H9 (cell line): Measurements from ENCODE around the gene LIF. TPM values are rescaled to one million over a fixed set of nuclear protein-coding genes. Genes with fewer than 3 reads are reported as not detected.

Experiments used
- DNase-seq: peaks from one replicate; pipeline ENCODE4 v3.0.0-alpha.2; 2017
- H2AFZ ChIP-seq: one replicate; pipeline ENCODE4 v1.6.1; 2013; ENCODE audit warnings: mild to moderate bottlenecking, low read length, control low read depth, moderate library complexity
- H2AK5ac ChIP-seq: 2 replicates; pipeline ENCODE4 v1.6.1; 2013; ENCODE audit warnings: low read length, control low read depth, mixed read lengths; ENCODE audit not compliant: insufficient read length
- H2BK120ac ChIP-seq: one replicate; pipeline ENCODE4 v1.6.1; 2013; ENCODE audit warnings: low read depth, mild to moderate bottlenecking, low read length, control low read depth, inconsistent platforms; ENCODE audit not compliant: poor library complexity, severe bottlenecking
- H2BK12ac ChIP-seq: 2 replicates; pipeline ENCODE4 v1.6.1; 2013; ENCODE audit warnings: low read length, control low read depth, mixed read lengths, low read depth; ENCODE audit not compliant: insufficient read length
- H2BK15ac ChIP-seq: 2 replicates; pipeline ENCODE4 v1.6.1; 2013; ENCODE audit warnings: low read depth, low read length, control low read depth
- H2BK20ac ChIP-seq: one replicate; pipeline ENCODE4 v1.6.1; 2013; ENCODE audit warnings: low read depth, mild to moderate bottlenecking, low read length, control low read depth, inconsistent platforms; ENCODE audit not compliant: poor library complexity, severe bottlenecking
- H2BK5ac ChIP-seq: 2 replicates; pipeline ENCODE4 v1.6.1; 2013; ENCODE audit warnings: low read length, control low read depth, mixed read lengths; ENCODE audit not compliant: insufficient read length
- H3K14ac ChIP-seq: 2 replicates; pipeline ENCODE4 v1.6.1; 2013; ENCODE audit warnings: low read length, control low read depth; ENCODE audit not compliant: insufficient read depth
- H3K18ac ChIP-seq: 2 replicates; pipeline ENCODE4 v1.6.1; 2013; ENCODE audit warnings: low read depth, mild to moderate bottlenecking, mixed read lengths, low read length, control low read depth; ENCODE audit not compliant: insufficient read length
- H3K23ac ChIP-seq: 2 replicates; pipeline ENCODE4 v1.6.1; 2013; ENCODE audit warnings: low read length, control low read depth, mixed read lengths, low read depth; ENCODE audit not compliant: insufficient read length
- H3K23me2 ChIP-seq: 2 replicates; pipeline ENCODE4 v1.6.1; 2013; ENCODE audit warnings: low read depth, mild to moderate bottlenecking, mixed read lengths, low read length, control low read depth; ENCODE audit not compliant: insufficient read length, poor library complexity, severe bottlenecking
- H3K27ac ChIP-seq: 2 replicates; pipeline ENCODE4 v1.5.1; 2013; ENCODE audit warnings: low read length, control low read depth, mixed read lengths, low read depth; ENCODE audit not compliant: insufficient read length
- H3K27me3 ChIP-seq: 2 replicates; pipeline ENCODE4 v1.6.1; 2013; ENCODE audit warnings: low read length, control low read depth, inconsistent platforms; ENCODE audit not compliant: insufficient read depth
- H3K4ac ChIP-seq: 2 replicates; pipeline ENCODE4 v1.6.1; 2013; ENCODE audit warnings: low read depth, mild to moderate bottlenecking, control low read depth, inconsistent platforms, low read length, moderate library complexity
- H3K4me1 ChIP-seq: 2 replicates; pipeline ENCODE4 v1.6.1; 2013; ENCODE audit warnings: low read length, control low read depth, inconsistent platforms; ENCODE audit not compliant: insufficient read depth
- H3K4me2 ChIP-seq: 2 replicates; pipeline ENCODE4 v1.6.1; 2013; ENCODE audit warnings: low read length, control low read depth, mixed read lengths; ENCODE audit not compliant: insufficient read length, insufficient read depth
- H3K56ac ChIP-seq: 2 replicates; pipeline ENCODE4 v1.6.1; 2013; ENCODE audit warnings: low read depth, mild to moderate bottlenecking, mixed read lengths, low read length, control low read depth; ENCODE audit not compliant: insufficient read length
- H3K79me1 ChIP-seq: 2 replicates; pipeline ENCODE4 v1.6.1; 2013; ENCODE audit warnings: low read depth, mild to moderate bottlenecking, moderate library complexity, low read length, control low read depth, inconsistent platforms; ENCODE audit not compliant: insufficient read depth, poor library complexity, severe bottlenecking
- H3K79me2 ChIP-seq: 2 replicates; pipeline ENCODE4 v1.6.1; 2013; ENCODE audit warnings: low read length, control low read depth, inconsistent platforms; ENCODE audit not compliant: insufficient read depth
- H3K9ac ChIP-seq: 2 replicates; pipeline ENCODE4 v1.6.1; 2013; ENCODE audit warnings: low read length, control low read depth, mixed read lengths; ENCODE audit not compliant: insufficient read length; ENCODE audit errors: extremely low read depth
- H3K9me3 ChIP-seq: one replicate; pipeline ENCODE4 v1.6.1; 2013; ENCODE audit warnings: low read depth, low read length, inconsistent platforms; ENCODE audit not compliant: control insufficient read depth
- H3T11ph ChIP-seq: one replicate; pipeline ENCODE4 v1.6.1; 2013; ENCODE audit warnings: mild to moderate bottlenecking, low read length, control low read depth, inconsistent platforms
- H4K20me1 ChIP-seq: one replicate; pipeline ENCODE4 v1.6.1; 2013; ENCODE audit not compliant: control insufficient read depth, insufficient read length, insufficient read depth
- H4K5ac ChIP-seq: 2 replicates; pipeline ENCODE4 v1.6.1; 2013; ENCODE audit warnings: low read depth, mild to moderate bottlenecking, mixed read lengths, low read length, control low read depth; ENCODE audit not compliant: insufficient read length
- H4K8ac ChIP-seq: replicated peaks from 2 replicates; pipeline ENCODE4 v1.6.1; 2013; ENCODE audit warnings: low read length, control low read depth, mixed read lengths, low read depth; ENCODE audit not compliant: insufficient read length
- H4K91ac ChIP-seq: 2 replicates; pipeline ENCODE4 v1.6.1; 2013; ENCODE audit warnings: low read depth, mild to moderate bottlenecking, moderate library complexity, mixed read lengths, low read length, control low read depth; ENCODE audit not compliant: insufficient read length
- H3K27ac Mint-ChIP-seq, 3 experiments: 2 replicates in 2 of 3; 3 replicates in 1 of 3; pipeline ENCODE4 v1.8.0; 2020 to 2021; ENCODE audit warnings: mixed read lengths in 3 of 3, mild to moderate bottlenecking in 1 of 3, moderate library complexity in 1 of 3
- H3K27me3 Mint-ChIP-seq: 2 replicates; pipeline ENCODE4 v1.8.0; 2021; ENCODE audit warnings: low read depth, mild to moderate bottlenecking, moderate library complexity, mixed read lengths
- H3K36me3 Mint-ChIP-seq, 3 experiments: 2 replicates in 2 of 3; 3 replicates in 1 of 3; pipeline ENCODE4 v1.8.0; 2020 to 2021; ENCODE audit warnings: low read depth in 3 of 3, mixed read lengths in 3 of 3; ENCODE audit not compliant: insufficient read depth in 1 of 3
- H3K4me1 Mint-ChIP-seq, 2 experiments: 2 replicates each; pipeline ENCODE4 v1.8.0; 2020; ENCODE audit warnings: mixed read lengths in 2 of 2
- H3K4me3 Mint-ChIP-seq, 2 experiments: 2 replicates in 1 of 2; 3 replicates in 1 of 2; pipeline ENCODE4 v1.8.0; 2020 to 2021; ENCODE audit warnings: mild to moderate bottlenecking in 2 of 2, mixed read lengths in 2 of 2, moderate library complexity in 1 of 2
- H3K9me3 Mint-ChIP-seq, 2 experiments: 2 replicates in 1 of 2; 3 replicates in 1 of 2; pipeline ENCODE4 v1.8.0; 2020; ENCODE audit warnings: mild to moderate bottlenecking in 2 of 2, mixed read lengths in 2 of 2, moderate library complexity in 1 of 2
- CTCF ChIP-seq: fragments of 200-600 bp; sonication (generic); conservative IDR thresholded peaks from 3 replicates; pipeline ENCODE4 v1.8.0; 2021; ENCODE audit warnings: antibody characterized with exemption, mild to moderate bottlenecking
- WGBS: extraction: QIAGEN DNeasy Blood & Tissue Kit; methylation state at CpG from one replicate; pipeline ENCODE4 v1.1.7; 2013; ENCODE audit warnings: missing lambda C conversion rate, low lambda C conversion rate, mixed read lengths; ENCODE audit not compliant: insufficient read length; ENCODE audit errors: extremely low coverage; 5-methylcytosine and 5-hydroxymethylcytosine counted together
- total RNA-seq: library from RNA; stranded (reverse); gene quantifications from 2 replicates; pipeline ENCODE4 v1.2.1, GENCODE V29; 2021

The LIF gene
- total RNA-seq, 1 experiment from 2014 or later = 6.1 TPM

- Histone ChIP-seq H2BK20ac (no peak overlapping the region), H3K4me2 (no peak overlapping the region)
- WGBS = no CpG with 5 or more reads among the region's 23 CpGs
These were observed 28.6 kb downstream of the LIF start for GRCh38 chr22:30217698-30218560.

More at GRCh38 chr22:30217698-30218560, 28.6 kb downstream of the LIF start:
- Mint-ChIP-seq H3K36me3 (no peaks in the 10 kb centered on the region), H3K9me3 (no peaks in the 10 kb centered on the region), H3K27me3 (peaks cover 8% of the 10 kb centered on the region), H3K4me3 (no peak overlapping the region), H3K27ac (peak overlapping the region in 1 of 3 experiments; percentile 83; a peak in 1 of 7 replicates), H3K4me1 (peaks cover 9 to 17% of the 10 kb centered on the region in 2 experiments)
- Histone ChIP-seq H4K8ac (no peak overlapping the region), H4K20me1 (no peaks in the 10 kb centered on the region), H2AK5ac (no peak overlapping the region), H4K91ac (no peak overlapping the region), H2BK15ac (no peak overlapping the region), H3K4me1 (peaks cover 6% of the 10 kb centered on the region; the same call in 1 of the 2 replicates), H3K79me2 (no peaks in the 10 kb centered on the region), H3K18ac (peak overlapping the region; percentile 62), H2BK5ac (no peak overlapping the region), H3K56ac (no peak overlapping the region), H2BK120ac (no peak overlapping the region), H3K9me3 (no peaks in the 10 kb centered on the region), H3K23ac (no peak overlapping the region), H2BK12ac (no peak overlapping the region), H3K9ac (no peak overlapping the region), H3K23me2 (no peaks in the 10 kb centered on the region), H3K79me1 (no peaks in the 10 kb centered on the region), H3K14ac (no peak overlapping the region), H3T11ph (no peak overlapping the region), H3K27me3 (no peaks in the 10 kb centered on the region), H2AFZ (no peak overlapping the region), H4K5ac (no peak overlapping the region), H3K27ac (no peak overlapping the region), H3K4ac (no peak overlapping the region)
- no peak for DNase-seq
- no peak for TF ChIP-seq CTCF
